SK-N-SH (cell line): Measurements from ENCODE around the gene CENPP. TPM values are rescaled to one million over a fixed set of nuclear protein-coding genes. Genes with fewer than 3 reads are reported as not detected.

Experiments used
- CTCF ChIA-PET: fragments of 300-600, 350-600 bp; formaldehyde crosslinking; extraction: SDS; loops from one replicate; lab custom pipeline; 2021; lab: Yijun Ruan, JAX
- POLR2A ChIA-PET: fragments of 350-600 bp; sonication (Branson Sonifier 250); formaldehyde crosslinking; extraction: SDS; loops from one replicate; lab custom pipeline; 2020; ENCODE audit warnings: antibody characterized with exemption, inconsistent platforms; lab: Yijun Ruan, JAX
- DNase-seq: peaks from one replicate; pipeline ENCODE4 v3.0.0; 2012
- H2AFZ ChIP-seq: fragments of 200-600 bp; sonication (generic); 2 replicates; pipeline ENCODE4 v1.8.1; 2016; ENCODE audit warnings: antibody characterized with exemption, mild to moderate bottlenecking, low read depth
- H3F3A ChIP-seq: fragments of 200-600 bp; sonication (generic); replicated peaks from 2 replicates; pipeline ENCODE3; 2016; ENCODE audit warnings: antibody characterized with exemption, mild to moderate bottlenecking; ENCODE audit not compliant: insufficient read depth
- H3K27ac ChIP-seq, 2 experiments: fragments of 200-500 bp in 1 of 2; fragments of 200-600 bp in 1 of 2; sonication (Bioruptor generic) in 1 of 2; sonication (generic), shearing (Covaris generic) in 1 of 2; 2 replicates each; pipeline versions ENCODE4 v1.5.1 to v1.6.1; 2014 to 2016; ENCODE audit warnings: low read depth in 2 of 2, inconsistent platforms in 1 of 2, low read length in 1 of 2, mild to moderate bottlenecking in 1 of 2, mixed read lengths in 1 of 2
- H3K27me3 ChIP-seq: fragments of 200-600 bp; sonication (generic), shearing (Covaris generic); 2 replicates; pipeline ENCODE4 v1.6.1; 2016; ENCODE audit warnings: mixed run types; ENCODE audit not compliant: insufficient read depth
- H3K36me3 ChIP-seq, 2 experiments: fragments of 200-500 bp in 1 of 2; fragments of 200-600 bp in 1 of 2; sonication (Bioruptor generic) in 1 of 2; sonication (generic) in 1 of 2; replicated peaks in 1 of 2; 2 replicates each; pipeline versions ENCODE3 to v1.5.1; 2014 to 2016; ENCODE audit warnings: low read length in 1 of 2, mild to moderate bottlenecking in 1 of 2; ENCODE audit not compliant: insufficient read depth in 2 of 2, control insufficient read depth in 1 of 2
- H3K4me1 ChIP-seq, 2 experiments: fragments of 200-500 bp in 1 of 2; fragments of 200-600 bp in 1 of 2; sonication (Bioruptor generic) in 1 of 2; sonication (generic), shearing (Covaris generic) in 1 of 2; 2 replicates each; pipeline versions ENCODE4 v1.5.1 to v1.6.1; 2014 to 2016; ENCODE audit warnings: low read depth in 1 of 2, low read length in 1 of 2, mixed run types in 1 of 2; ENCODE audit not compliant: insufficient read depth in 2 of 2, control insufficient read depth in 1 of 2
- H3K4me2 ChIP-seq: fragments of 200-600 bp; sonication (generic), shearing (Covaris generic); 2 replicates; pipeline ENCODE4 v1.6.1; 2017; ENCODE audit warnings: mixed run types
- H3K4me3 ChIP-seq, 2 experiments: fragments of 200-500 bp in 1 of 2; fragments of 200-600 bp in 1 of 2; sonication (Bioruptor generic) in 1 of 2; sonication (generic), shearing (Covaris generic) in 1 of 2; 2 replicates each; pipeline versions ENCODE4 v1.5.1 to v1.8.1; 2014 to 2016; ENCODE audit warnings: low read depth in 2 of 2, inconsistent platforms in 1 of 2, low read length in 1 of 2, mild to moderate bottlenecking in 1 of 2, mixed read lengths in 1 of 2, moderate library complexity in 1 of 2
- H3K79me2 ChIP-seq: fragments of 200-600 bp; sonication (generic); 2 replicates; pipeline ENCODE4 v1.8.1; 2017; ENCODE audit warnings: mild to moderate bottlenecking; ENCODE audit not compliant: insufficient read depth
- H3K9ac ChIP-seq: fragments of 200-600 bp; sonication (generic); 2 replicates; pipeline ENCODE4 v1.6.1; 2017; ENCODE audit warnings: mixed run types
- H3K9me2 ChIP-seq: fragments of 200-600 bp; sonication (generic); 2 replicates; pipeline ENCODE4 v1.6.1; 2017; ENCODE audit warnings: mixed run types
- H3K9me3 ChIP-seq: fragments of 200-600 bp; sonication (generic); 2 replicates; pipeline ENCODE4 v1.6.1; 2017; ENCODE audit warnings: mixed run types, mild to moderate bottlenecking, moderate library complexity
- H4K20me1 ChIP-seq: fragments of 200-600 bp; sonication (generic); 2 replicates; pipeline ENCODE4 v1.6.1; 2017; ENCODE audit warnings: mild to moderate bottlenecking, mixed run types; ENCODE audit not compliant: insufficient read depth
- CHD2 ChIP-seq: fragments of 150-350 bp; IDR thresholded peaks from 2 replicates; pipeline ENCODE4 v1.6.1; 2018; ENCODE audit warnings: low read length; ENCODE audit not compliant: partially characterized antibody
- CTCF ChIP-seq: fragments of 200-600 bp; sonication (generic); IDR thresholded peaks from 2 replicates; pipeline ENCODE4 v1.6.1; 2017; ENCODE audit warnings: antibody characterized with exemption, mild to moderate bottlenecking, moderate library complexity
- ELF1 ChIP-seq: IDR thresholded peaks from 2 replicates; pipeline ENCODE4 v1.4.0; 2012
- FOXM1 ChIP-seq: IDR thresholded peaks from 2 replicates; pipeline ENCODE4 v1.4.0; 2012; ENCODE audit warnings: low read depth, mild to moderate bottlenecking
- GABPA ChIP-seq: IDR thresholded peaks from 2 replicates; pipeline ENCODE4 v1.4.0; 2012; ENCODE audit warnings: low read depth, mild to moderate bottlenecking
- NFIC ChIP-seq: IDR thresholded peaks from 2 replicates; pipeline ENCODE4 v1.4.0; 2012; ENCODE audit warnings: borderline replicate concordance
- RAD21 ChIP-seq: IDR thresholded peaks from 2 replicates; pipeline ENCODE4 v1.6.1; 2012; ENCODE audit warnings: mild to moderate bottlenecking, low read length
- TEAD4 ChIP-seq: IDR thresholded peaks from 2 replicates; pipeline ENCODE4 v1.4.0; 2012; ENCODE audit warnings: mild to moderate bottlenecking, borderline replicate concordance; ENCODE audit not compliant: insufficient read depth
- USF1 ChIP-seq: IDR thresholded peaks from 2 replicates; pipeline ENCODE4 v1.4.0; 2012; ENCODE audit warnings: low read depth, borderline replicate concordance
- USF2 ChIP-seq: fragments of 150-350 bp; IDR thresholded peaks from 2 replicates; pipeline ENCODE4 v1.6.1; 2017; ENCODE audit warnings: antibody characterized with exemption, low read length, low read depth, borderline replicate concordance
- WGBS: methylation state at CpG from one replicate; pipeline ENCODE4 v1.1.6; 2017; ENCODE audit warnings: low lambda C conversion rate; 5-methylcytosine and 5-hydroxymethylcytosine counted together
- polyA plus RNA-seq, 3 experiments: library from polyadenylated mRNA; depleted of rRNA; stranded (reverse); fragments of >200 nt; gene quantifications; 2 replicates each; pipeline ENCODE4 v1.2.3, GENCODE V29; 2012

Gene CENPP
- polyA plus RNA-seq, 1 of the 3 experiments (the other 2 are of a cell fraction), result 1.3 TPM

GRCh38 chr9:92444841-92445240, 119.1 kb downstream of the CENPP start (continued):
- TF ChIP-seq USF1, result no peak
- TF ChIP-seq, all 33 proteins: peak for 0

- Histone ChIP-seq H2AFZ (no peak overlapping the region), H3K27me3 (no peaks in the 10 kb centered on the region), H4K20me1 (no peaks in the 10 kb centered on the region), H3K4me3 (no peak overlapping the region), H3K79me2 (no peaks in the 10 kb centered on the region), H3K9me2 (no peaks in the 10 kb centered on the region)
- POLR2A ChIA-PET, result no interaction called here
- TF ChIP-seq TEAD4, result no peak
- TF ChIP-seq FOXM1, result no peak
- TF ChIP-seq NFIC, result no peak
- TF ChIP-seq CHD2, result no peak
- TF ChIP-seq ELF1, result no peak
- no peak for TF ChIP-seq USF2
- TF ChIP-seq, all 33 proteins: peak for 0
- no peak overlapping the region for H3K4me2 ChIP-seq
- H3K9me3 ChIP-seq, result no peaks in the 10 kb centered on the region
- CTCF ChIA-PET, result interaction anchor here (1.1 to 3.4 kb wide), 5 partner anchors 10 to 308 kb away, joined by 4 to 13 read pairs (median 6); no protein-coding TSS in a partner anchor
- no peaks in the 10 kb centered on the region for H3K4me1 ChIP-seq
- no peaks in the 10 kb centered on the region for H3K36me3 ChIP-seq
- no peaks in the 10 kb centered on the region for H3F3A ChIP-seq
- no peak overlapping the region for H3K9ac ChIP-seq
- no peak for DNase-seq
- no peak overlapping the region for H3K27ac ChIP-seq
Observed at GRCh38 chr9:92446536-92446935, 120.8 kb downstream of the CENPP start.

GRCh38 chr9:92455217-92455616, 129.5 kb downstream of the CENPP start:
- no peaks in the 10 kb centered on the region for H4K20me1 ChIP-seq
- no peaks in the 10 kb centered on the region for H3K9me3 ChIP-seq
- H2AFZ ChIP-seq, result no peak overlapping the region
- no peaks in the 10 kb centered on the region for H3K4me1 ChIP-seq
- H3K27ac ChIP-seq, result no peak overlapping the region
- H3K9me2 ChIP-seq, result no peaks in the 10 kb centered on the region
- WGBS, result 77% methylated on average over 3 of the region's 3 CpGs
- no peak overlapping the region for H3K4me3 ChIP-seq
- ChIA-PET CTCF (interaction anchor here (1.6 kb wide), 1 partner anchor 8 kb away, joined by 4 read pairs; no protein-coding TSS in a partner anchor), POLR2A (no interaction called here)
- TF ChIP-seq CTCF (peak; percentile 41; the same call in 1 of the 2 replicates), GABPA (no peak), RAD21 (peak; percentile 30)
- H3K36me3 ChIP-seq, result no peaks in the 10 kb centered on the region
- DNase-seq, result no peak
- no peaks in the 10 kb centered on the region for H3K79me2 ChIP-seq
- H3K4me2 ChIP-seq, result no peak overlapping the region
- no peak overlapping the region for H3K9ac ChIP-seq
- no peaks in the 10 kb centered on the region for H3F3A ChIP-seq
- no peaks in the 10 kb centered on the region for H3K27me3 ChIP-seq
